HG02970 (cell line): ENCODE measurements around the gene OR5AN1.

Experiments
- ATAC-seq: cut with Tn5 transposase; IDR thresholded peaks from one replicate; pipeline ENCODE4 v1.9.1; 2021; ENCODE audit warnings: mild to moderate bottlenecking, moderate library complexity, moderate number of reproducible peaks; ENCODE audit not compliant: unreplicated experiment, low FRiP score

The OR5AN1 gene

DNA sequence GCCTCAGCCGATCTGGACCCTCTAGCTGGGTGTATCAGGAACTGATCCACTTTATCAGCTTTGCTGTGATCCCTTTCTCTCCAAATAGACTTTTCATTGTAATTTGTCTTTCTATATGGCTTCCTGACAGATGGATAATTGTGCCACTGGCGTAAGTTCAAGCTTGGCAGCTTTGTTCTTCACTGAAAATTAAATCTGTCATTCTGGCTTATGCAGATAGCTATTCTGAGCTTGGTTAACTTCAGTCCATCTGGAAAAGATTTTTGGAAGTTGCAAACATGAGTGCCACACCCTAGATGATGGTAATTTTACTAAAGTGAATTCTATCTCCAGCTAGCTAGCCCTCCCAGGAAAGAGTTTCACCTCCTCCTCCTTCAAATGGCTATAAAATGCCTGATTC is 59.5 kb downstream of the OR5AN1 start:
- ATAC-seq, result no peak
